H1 (cell line): ENCODE data around the gene MT4. TPM values are rescaled to one million over a fixed set of nuclear protein-coding genes. Genes with fewer than 3 reads are reported as not detected.

Source experiments
- CTCF ChIA-PET: fragments of 300-600 bp; sonication (Branson Sonifier 250); formaldehyde crosslinking; loops from one replicate; lab custom pipeline; 2021; ENCODE audit not compliant: partially characterized antibody; lab: Charles Lee
- POLR2A ChIA-PET: fragments of 300-600 bp; sonication (Branson Sonifier 250); formaldehyde crosslinking; loops from one replicate; lab custom pipeline; 2021; ENCODE audit warnings: inconsistent platforms; ENCODE audit not compliant: partially characterized antibody; lab: Charles Lee
- DNase-seq, 2 experiments: peaks; one replicate each; pipeline versions ENCODE4 v3.0.0 to v3.0.0-alpha.2; 2010 to 2022; ENCODE audit warnings: low spot score in 2 of 2, low read depth in 1 of 2, mixed read lengths in 1 of 2
- FAIRE-seq: peaks from 2 replicates; lab custom pipeline; 2011; peaks lifted over from hg19 to GRCh38; lab: Jason Lieb, UNC
- H2AFZ ChIP-seq: 2 replicates; pipeline ENCODE4 v1.8.1; 2012; ENCODE audit warnings: low read length, inconsistent platforms
- H2AK5ac ChIP-seq: 2 replicates; pipeline ENCODE4 v1.6.1; 2013; ENCODE audit warnings: low read depth, low read length
- H2BK120ac ChIP-seq: replicated peaks from 2 replicates; pipeline ENCODE3; 2013; ENCODE audit warnings: low read depth, low read length, inconsistent platforms
- H2BK12ac ChIP-seq: 2 replicates; pipeline ENCODE4 v1.6.1; 2013; ENCODE audit warnings: low read depth, low read length
- H2BK15ac ChIP-seq: 2 replicates; pipeline ENCODE4 v1.6.1; 2013; ENCODE audit warnings: low read length
- H2BK20ac ChIP-seq: 2 replicates; pipeline ENCODE4 v1.6.1; 2013; ENCODE audit warnings: low read length
- H2BK5ac ChIP-seq: 2 replicates; pipeline ENCODE4 v1.6.1; 2013; ENCODE audit warnings: low read depth, low read length
- H3K14ac ChIP-seq: 2 replicates; pipeline ENCODE4 v1.6.1; 2013; ENCODE audit warnings: inconsistent platforms; ENCODE audit not compliant: insufficient read length
- H3K18ac ChIP-seq: 2 replicates; pipeline ENCODE4 v1.6.1; 2013; ENCODE audit warnings: low read length; ENCODE audit errors: extremely low read depth
- H3K23ac ChIP-seq: 2 replicates; pipeline ENCODE4 v1.6.1; 2013; ENCODE audit warnings: inconsistent platforms; ENCODE audit not compliant: insufficient read length
- H3K23me2 ChIP-seq: 2 replicates; pipeline ENCODE4 v1.6.1; 2013; ENCODE audit warnings: low read depth, low read length
- H3K27ac ChIP-seq: 2 replicates; pipeline ENCODE4 v1.6.1; 2011; ENCODE audit warnings: low read depth, low read length, inconsistent platforms
- H3K27me3 ChIP-seq, 4 experiments: replicated peaks in 1 of 4; 1 replicate in 1 of 4; 2 replicates in 3 of 4; pipeline versions ENCODE4 v1.6.1 to v1.8.1; 2011 to 2013; ENCODE audit warnings: low read length in 3 of 4, mild to moderate bottlenecking in 3 of 4, inconsistent platforms in 2 of 4, mixed read lengths in 2 of 4, moderate library complexity in 1 of 4; ENCODE audit not compliant: control insufficient read depth in 3 of 4, insufficient read depth in 3 of 4; ENCODE audit errors: extremely low read depth in 1 of 4
- H3K36me3 ChIP-seq, 4 experiments: 2 replicates each; pipeline versions ENCODE4 v1.6.1 to v1.8.1; 2011 to 2013; ENCODE audit warnings: mild to moderate bottlenecking in 4 of 4, low read length in 3 of 4, moderate library complexity in 2 of 4, control low read depth in 1 of 4, inconsistent platforms in 1 of 4; ENCODE audit not compliant: insufficient read depth in 4 of 4, control insufficient read depth in 2 of 4
- H3K4ac ChIP-seq: replicated peaks from 2 replicates; pipeline ENCODE3; 2013; ENCODE audit warnings: low read length, low read depth, mixed read lengths, inconsistent platforms; ENCODE audit not compliant: insufficient read length
- H3K4me1 ChIP-seq, 4 experiments: replicated peaks in 1 of 4; 1 replicate in 1 of 4; 2 replicates in 3 of 4; pipeline versions ENCODE4 v1.6.1 to v1.8.1; 2011 to 2013; ENCODE audit warnings: low read length in 3 of 4, inconsistent platforms in 2 of 4, mixed read lengths in 1 of 4; ENCODE audit not compliant: insufficient read depth in 4 of 4, control insufficient read depth in 3 of 4
- H3K4me2 ChIP-seq, 2 experiments: 2 replicates each; pipeline versions ENCODE4 v1.6.1 to v1.8.1; 2011 to 2013; ENCODE audit warnings: low read depth in 2 of 2, low read length in 2 of 2, control low read depth in 1 of 2, inconsistent platforms in 1 of 2, mild to moderate bottlenecking in 1 of 2; ENCODE audit not compliant: insufficient read depth in 1 of 2
- H3K4me3 ChIP-seq, 4 experiments: fragments of 200-600, 300-600 bp in 1 of 4; sonication (generic), shearing (Covaris generic), sonication (Bioruptor Twin) in 1 of 4; 2 replicates each; pipeline versions ENCODE4 v1.5.1 to v1.8.1; 2011 to 2016; ENCODE audit warnings: low read length in 4 of 4, low read depth in 3 of 4, control low read depth in 2 of 4, inconsistent platforms in 2 of 4, mild to moderate bottlenecking in 2 of 4, mixed read lengths in 1 of 4, moderate library complexity in 1 of 4; ENCODE audit not compliant: insufficient read depth in 2 of 4; ENCODE audit errors: extremely low read depth in 1 of 4
- H3K56ac ChIP-seq: replicated peaks from 2 replicates; pipeline ENCODE3; 2013; ENCODE audit warnings: low read depth, mild to moderate bottlenecking, mixed read lengths, low read length, inconsistent platforms; ENCODE audit not compliant: insufficient read length
- H3K79me1 ChIP-seq: 2 replicates; pipeline ENCODE4 v1.6.1; 2013; ENCODE audit warnings: low read depth, low read length, control low read depth
- H3K79me2 ChIP-seq, 2 experiments: 2 replicates each; pipeline versions ENCODE4 v1.6.1 to v1.8.1; 2012 to 2013; ENCODE audit warnings: low read length in 2 of 2, mild to moderate bottlenecking in 2 of 2, inconsistent platforms in 1 of 2; ENCODE audit not compliant: insufficient read depth in 2 of 2, control insufficient read depth in 1 of 2
- H3K9ac ChIP-seq, 4 experiments: replicated peaks in 1 of 4; 1 replicate in 1 of 4; 2 replicates in 3 of 4; pipeline versions ENCODE4 v1.6.1 to v1.8.1; 2011 to 2013; ENCODE audit warnings: low read depth in 3 of 4, low read length in 3 of 4, control low read depth in 2 of 4, mild to moderate bottlenecking in 2 of 4, moderate library complexity in 2 of 4, inconsistent platforms in 1 of 4; ENCODE audit errors: extremely low read depth in 1 of 4
- H3K9me3 ChIP-seq, 2 experiments: 2 replicates each; pipeline versions ENCODE4 v1.6.1 to v1.8.1; 2012 to 2013; ENCODE audit warnings: mild to moderate bottlenecking in 2 of 2, moderate library complexity in 2 of 2, control low read depth in 1 of 2, inconsistent platforms in 1 of 2, low read depth in 1 of 2, low read length in 1 of 2, mixed read lengths in 1 of 2; ENCODE audit not compliant: insufficient read depth in 2 of 2
- H4K20me1 ChIP-seq, 2 experiments: replicated peaks in 1 of 2; 2 replicates each; pipeline versions ENCODE3 to v1.8.1; 2011 to 2013; ENCODE audit warnings: inconsistent platforms in 2 of 2, low read length in 2 of 2, mild to moderate bottlenecking in 1 of 2; ENCODE audit not compliant: insufficient read depth in 2 of 2, control insufficient read depth in 1 of 2
- H4K5ac ChIP-seq: 2 replicates; pipeline ENCODE4 v1.6.1; 2013; ENCODE audit warnings: low read length, low read depth, mixed read lengths, inconsistent platforms; ENCODE audit not compliant: insufficient read length
- H4K8ac ChIP-seq: 2 replicates; pipeline ENCODE4 v1.8.0; 2013; ENCODE audit warnings: mild to moderate bottlenecking, moderate library complexity, low read length, inconsistent platforms; ENCODE audit not compliant: insufficient read depth; ENCODE audit errors: extremely low read depth
- H4K91ac ChIP-seq: replicated peaks from 2 replicates; pipeline ENCODE3; 2013; ENCODE audit warnings: low read length, mixed read lengths, inconsistent platforms; ENCODE audit not compliant: insufficient read length
- CTBP2 ChIP-seq: IDR thresholded peaks from 2 replicates; pipeline ENCODE4 v1.7.0; 2011; ENCODE audit warnings: borderline replicate concordance, mild to moderate bottlenecking, moderate library complexity, mixed read lengths, low read length; ENCODE audit not compliant: insufficient read depth, insufficient read length
- EGR1 ChIP-seq: IDR thresholded peaks from 2 replicates; pipeline ENCODE4 v1.6.1; 2011; ENCODE audit warnings: low read depth, low read length, borderline replicate concordance
- KDM4A ChIP-seq: IDR thresholded peaks from one replicate; pipeline ENCODE4 v1.7.1; 2012; ENCODE audit warnings: low read depth, mild to moderate bottlenecking, moderate library complexity, low read length, inconsistent platforms; ENCODE audit not compliant: severe bottlenecking
- SUZ12 ChIP-seq: fragments of 200-600 bp; sonication (generic); IDR thresholded peaks from 2 replicates; pipeline ENCODE4 v1.6.1; 2012; ENCODE audit warnings: mild to moderate bottlenecking, inconsistent platforms, low read length, moderate library complexity, mixed read lengths
- TAF1 ChIP-seq: IDR thresholded peaks from 2 replicates; pipeline ENCODE4 v1.6.1; 2011; ENCODE audit warnings: mild to moderate bottlenecking, low read depth, low read length
- WGBS, 2 experiments: shearing (Covaris generic) in 1 of 2; methylation state at CpG; one replicate each; pipeline versions ENCODE4 v1.1.6 to v1.1.7; 2013 to 2015; ENCODE audit warnings: low lambda C conversion rate in 2 of 2, mixed read lengths in 2 of 2, inconsistent platforms in 1 of 2, low coverage in 1 of 2, missing lambda C conversion rate in 1 of 2; ENCODE audit not compliant: insufficient replicate concordance in 2 of 2, insufficient coverage in 1 of 2, insufficient read length in 1 of 2; ENCODE audit errors: extremely low coverage in 1 of 2, missing lambda C conversion rate in 1 of 2; 5-methylcytosine and 5-hydroxymethylcytosine counted together
- polyA plus RNA-seq, 7 experiments: library from polyadenylated mRNA; depleted of rRNA in 3 of 7; stranded (reverse) in 5 of 7; unstranded in 2 of 7; fragments of >200 nt in 5 of 7; fragments of 200-250 nt in 2 of 7; gene quantifications; 1 replicate in 5 of 7; 2 replicates in 1 of 7; 4 replicates in 1 of 7; pipeline versions ENCODE4 v1.2.1 to v1.2.3, GENCODE V29; 2011 to 2013; ENCODE audit warnings: missing spikeins in 2 of 7, mixed read lengths in 2 of 7
- total RNA-seq: library from RNA; stranded (reverse); fragmentation: NEBNext Ultra II Directional; extraction: Animal tissue kit (Norgen Biotek cat#: 25700); gene quantifications from 2 replicates; pipeline ENCODE4 v1.2.1, GENCODE V29; 2021
- TF ChIP-seq, protein P1 (sequence below): IDR thresholded peaks from 2 replicates; pipeline ENCODE4 v1.6.1; 2012; ENCODE audit warnings: inconsistent platforms

MT4 gene
- total and polyA plus RNA-seq, 2 of the 8 experiments (the other 6 are each of a cell fraction or from before 2014, with no cell fraction given), result not detected

DNA sequence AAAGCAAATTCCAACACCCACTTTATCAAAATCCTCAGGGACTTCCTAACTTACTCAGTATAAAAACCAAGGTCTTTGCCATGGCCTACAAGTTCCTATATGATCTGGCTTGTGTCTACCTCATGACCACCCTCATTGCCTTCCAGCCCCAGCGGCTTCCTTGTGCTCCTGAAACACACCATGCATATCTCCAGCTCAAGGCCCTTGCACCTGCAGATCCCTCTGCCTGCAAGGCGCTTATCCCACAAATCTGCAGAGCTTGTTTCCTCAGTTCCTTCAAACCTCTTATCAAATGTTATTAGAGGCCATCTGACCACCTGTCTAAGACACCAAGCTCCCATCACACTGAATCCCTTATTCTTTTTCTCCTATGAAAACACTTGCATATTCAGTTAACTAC lies 47.7 kb upstream of the MT4 start:
- H4K91ac ChIP-seq, result no peak overlapping the region
- H3K36me3 ChIP-seq, result no peaks in the 10 kb centered on the region
- peaks cover 0 to 7% (median 1%) of the 10 kb centered on the region in 4 experiments; a peak in 3 of 7 replicates for H3K27me3 ChIP-seq
- no peak overlapping the region for H3K18ac ChIP-seq
- H3K23me2 ChIP-seq, result peaks cover 5% of the 10 kb centered on the region; the same call in 1 of the 2 replicates
- H2AFZ ChIP-seq, result no peak overlapping the region
- no peak overlapping the region for H2BK5ac ChIP-seq
- TF ChIP-seq SUZ12 (no peak), EGR1 (no peak), KDM4A (no peak), TAF1 (no peak), CTBP2 (no peak)
- TF ChIP-seq, protein P1, sequence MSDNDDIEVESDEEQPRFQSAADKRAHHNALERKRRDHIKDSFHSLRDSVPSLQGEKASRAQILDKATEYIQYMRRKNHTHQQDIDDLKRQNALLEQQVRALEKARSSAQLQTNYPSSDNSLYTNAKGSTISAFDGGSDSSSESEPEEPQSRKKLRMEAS, result no peak
- no peak overlapping the region for H3K14ac ChIP-seq
- no peak overlapping the region for H3K56ac ChIP-seq
- H3K27ac ChIP-seq, result no peak overlapping the region
- no peak overlapping the region for H3K4me2 ChIP-seq
- H3K4me3 ChIP-seq, result no peak overlapping the region
- H4K8ac ChIP-seq, result no peak overlapping the region
- H3K9me3 ChIP-seq, result no peaks in the 10 kb centered on the region
- no peak overlapping the region for H2BK120ac ChIP-seq
- H3K9ac ChIP-seq, result no peak overlapping the region
- H2BK20ac ChIP-seq, result no peak overlapping the region
- H2AK5ac ChIP-seq, result no peak overlapping the region
- H4K20me1 ChIP-seq, result no peaks in the 10 kb centered on the region
- FAIRE-seq, result no peak
- no peaks in the 10 kb centered on the region for H3K79me2 ChIP-seq
- CTCF ChIA-PET, result interaction anchor here (1.0 to 3.1 kb wide), 5 partner anchors 12 to 185 kb away, joined by 3 to 14 read pairs (median 8); no protein-coding TSS in a partner anchor
- no peak for DNase-seq
- no peak overlapping the region for H3K23ac ChIP-seq
- H3K4me1 ChIP-seq, result no peaks in the 10 kb centered on the region; a peak in 1 of 7 replicates
- no peak overlapping the region for H2BK12ac ChIP-seq
- 69% methylated on average over 2 of the region's 2 CpGs; no CpG with 5 or more reads in 1 of the 2 experiments for WGBS, 2 experiments
- no peak overlapping the region for H2BK15ac ChIP-seq
- no peak overlapping the region for H3K4ac ChIP-seq
- no peaks in the 10 kb centered on the region for H3K79me1 ChIP-seq
- POLR2A ChIA-PET, result interaction anchor here (1.5 kb wide), 1 partner anchor 30 kb away, joined by 4 read pairs; no protein-coding TSS in a partner anchor
- no peak overlapping the region for H4K5ac ChIP-seq
